IPS-11a (cell line): ENCODE data around the gene OR4K2.
"Not testable (repeated sequence)": the region's sequence is repeated elsewhere in the genome, so short reads cannot be mapped to it uniquely, and the experiment has no call there.

Experiments
- H3K4me3 ChIP-seq: one replicate; pipeline ENCODE4 v1.5.1; 2013; ENCODE audit warnings: low read depth, low read length, control low read depth

OR4K2 gene, protein sequence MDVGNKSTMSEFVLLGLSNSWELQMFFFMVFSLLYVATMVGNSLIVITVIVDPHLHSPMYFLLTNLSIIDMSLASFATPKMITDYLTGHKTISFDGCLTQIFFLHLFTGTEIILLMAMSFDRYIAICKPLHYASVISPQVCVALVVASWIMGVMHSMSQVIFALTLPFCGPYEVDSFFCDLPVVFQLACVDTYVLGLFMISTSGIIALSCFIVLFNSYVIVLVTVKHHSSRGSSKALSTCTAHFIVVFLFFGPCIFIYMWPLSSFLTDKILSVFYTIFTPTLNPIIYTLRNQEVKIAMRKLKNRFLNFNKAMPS

GRCh38 chr14:19874842-19875241 is at the start of gene OR4K2:
OR4K2 (plus strand) TSS chr14:19875142; CDS start chr14:19876268, 1,126 bp downstream.
- H3K4me3 ChIP-seq = no peak within 1 kb of the TSS

DNA sequence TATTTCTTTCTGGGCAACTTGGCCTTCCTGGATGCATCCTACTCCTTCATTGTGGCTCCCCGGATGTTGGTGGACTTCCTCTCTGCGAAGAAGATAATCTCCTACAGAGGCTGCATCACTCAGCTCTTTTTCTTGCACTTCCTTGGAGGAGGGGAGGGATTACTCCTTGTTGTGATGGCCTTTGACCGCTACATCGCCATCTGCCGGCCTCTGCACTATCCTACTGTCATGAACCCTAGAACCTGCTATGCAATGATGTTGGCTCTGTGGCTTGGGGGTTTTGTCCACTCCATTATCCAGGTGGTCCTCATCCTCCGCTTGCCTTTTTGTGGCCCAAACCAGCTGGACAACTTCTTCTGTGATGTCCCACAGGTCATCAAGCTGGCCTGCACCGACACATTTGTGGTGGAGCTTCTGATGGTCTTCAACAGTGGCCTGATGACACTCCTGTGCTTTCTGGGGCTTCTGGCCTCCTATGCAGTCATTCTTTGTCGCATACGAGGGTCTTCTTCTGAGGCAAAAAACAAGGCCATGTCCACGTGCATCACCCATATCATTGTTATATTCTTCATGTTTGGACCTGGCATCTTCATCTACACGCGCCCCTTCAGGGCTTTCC is 47.2 kb upstream of the OR4K2 start:
- H3K4me3 ChIP-seq = not testable (repeated sequence)

DNA sequence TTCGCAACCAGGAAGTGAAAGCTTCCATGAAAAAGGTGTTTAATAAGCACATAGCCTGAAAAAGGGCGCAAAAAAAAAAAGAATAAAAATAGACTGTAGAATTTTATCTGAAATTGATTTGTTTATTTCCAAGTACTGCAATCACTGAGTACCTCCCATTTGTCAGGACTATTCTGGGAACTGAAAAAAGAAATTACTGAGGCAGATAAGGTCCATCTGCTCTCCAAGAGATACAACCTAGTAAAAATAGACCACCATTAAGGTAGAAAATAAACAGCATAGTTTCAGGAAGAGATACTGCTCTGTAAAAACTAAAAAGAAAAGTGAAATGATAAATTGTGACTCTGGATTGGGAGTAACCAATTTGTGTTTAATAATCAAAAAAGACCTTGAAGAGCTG is 46.6 kb upstream of the OR4K2 start:
- H3K4me3 ChIP-seq = no peak overlapping the region

DNA sequence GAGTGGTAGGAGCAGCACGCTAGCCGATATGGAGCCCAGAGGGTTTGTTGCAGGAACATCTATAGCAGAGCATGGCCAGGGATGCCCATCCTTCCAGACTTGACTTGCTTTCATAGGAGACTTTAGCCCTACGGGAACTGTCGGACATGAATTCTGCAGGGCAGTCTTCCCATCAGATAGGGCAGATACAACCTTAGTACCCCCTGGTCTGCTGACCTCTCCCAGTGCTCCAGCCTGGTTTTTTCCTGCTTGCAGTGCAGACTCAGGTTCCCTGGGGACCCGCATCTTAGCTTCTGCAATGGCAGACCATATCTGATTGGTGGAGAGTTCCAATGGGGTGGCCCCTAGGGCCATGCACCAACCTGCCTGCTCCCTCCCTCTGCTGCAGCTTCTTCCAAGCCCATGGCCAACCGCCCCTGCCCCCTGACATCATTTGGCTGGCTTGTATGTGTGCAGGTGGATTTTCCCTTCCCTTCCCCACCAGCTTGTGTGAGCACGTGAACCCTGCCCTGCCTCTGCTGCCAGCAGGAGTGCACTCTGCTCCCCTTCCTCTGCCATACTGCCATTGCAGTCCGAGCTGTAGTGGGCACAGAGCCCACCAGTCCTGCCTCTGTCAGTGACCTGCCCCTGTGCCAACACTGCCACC is 40.6 kb upstream of the OR4K2 start:
- not testable (repeated sequence) for H3K4me3 ChIP-seq

DNA sequence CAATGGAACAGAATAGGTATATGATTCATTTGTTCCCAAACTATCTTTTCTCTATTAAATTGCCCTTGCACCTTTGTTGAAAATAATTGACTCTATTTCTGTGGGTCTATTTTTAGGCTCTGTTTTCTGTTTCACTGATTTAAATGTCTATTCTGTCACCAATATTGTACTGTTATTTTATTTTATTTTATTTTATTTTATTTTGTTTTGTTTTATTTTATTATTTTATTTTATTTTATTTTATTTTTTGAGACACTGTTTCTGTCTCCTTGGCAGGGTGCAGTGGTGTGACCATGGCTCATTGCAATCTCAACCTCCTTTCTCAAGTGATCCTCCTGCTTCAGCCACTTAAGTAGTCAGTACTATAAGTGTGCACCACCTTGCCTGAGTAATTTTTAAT is 36.5 kb upstream of the OR4K2 start:
- H3K4me3 ChIP-seq = no peak overlapping the region

DNA sequence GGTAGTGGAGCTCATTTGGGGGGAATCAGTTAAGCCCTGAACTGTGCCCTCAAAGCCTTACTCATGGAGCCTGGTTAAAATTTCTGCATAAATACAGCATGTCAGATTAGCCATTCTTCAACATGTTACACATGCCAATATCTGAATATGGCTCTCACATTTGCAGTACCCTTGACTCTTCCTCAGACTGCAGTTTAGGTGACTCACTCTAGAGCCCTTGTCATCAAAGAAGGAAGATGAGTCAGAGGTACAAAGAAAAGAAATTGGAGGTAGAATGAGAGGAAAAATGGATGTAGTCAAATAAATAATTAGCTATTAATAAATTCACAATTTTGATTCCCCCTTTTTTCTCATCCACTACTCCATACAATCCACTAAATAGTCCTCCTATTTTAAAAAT is 23.6 kb upstream of the OR4K2 start:
- H3K4me3 ChIP-seq = no peak overlapping the region

- not testable (repeated sequence) for H3K4me3 ChIP-seq
These were observed 8.8 kb upstream of the OR4K2 start for GRCh38 chr14:19866061-19866669.

DNA sequence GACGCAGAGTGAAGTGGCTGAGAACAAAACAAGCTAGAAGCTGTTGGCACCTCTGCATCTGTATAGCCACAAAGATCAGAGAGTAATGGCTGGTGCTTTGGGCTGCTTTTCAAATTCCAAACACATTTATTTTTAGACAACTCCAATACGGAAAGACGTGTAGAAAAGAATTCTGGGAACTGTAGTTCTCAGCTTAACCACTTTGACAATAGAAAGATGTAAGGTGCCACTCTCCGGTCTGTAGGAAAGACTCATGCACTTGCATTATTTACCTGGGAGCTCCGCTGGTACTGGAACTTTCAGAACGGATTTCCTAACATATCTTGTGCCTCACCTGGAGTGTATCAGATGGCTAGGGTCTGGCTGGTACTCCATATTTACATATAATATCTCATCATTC is 1.8 kb upstream of the OR4K2 start:
- H3K4me3 ChIP-seq = no peak overlapping the region

DNA sequence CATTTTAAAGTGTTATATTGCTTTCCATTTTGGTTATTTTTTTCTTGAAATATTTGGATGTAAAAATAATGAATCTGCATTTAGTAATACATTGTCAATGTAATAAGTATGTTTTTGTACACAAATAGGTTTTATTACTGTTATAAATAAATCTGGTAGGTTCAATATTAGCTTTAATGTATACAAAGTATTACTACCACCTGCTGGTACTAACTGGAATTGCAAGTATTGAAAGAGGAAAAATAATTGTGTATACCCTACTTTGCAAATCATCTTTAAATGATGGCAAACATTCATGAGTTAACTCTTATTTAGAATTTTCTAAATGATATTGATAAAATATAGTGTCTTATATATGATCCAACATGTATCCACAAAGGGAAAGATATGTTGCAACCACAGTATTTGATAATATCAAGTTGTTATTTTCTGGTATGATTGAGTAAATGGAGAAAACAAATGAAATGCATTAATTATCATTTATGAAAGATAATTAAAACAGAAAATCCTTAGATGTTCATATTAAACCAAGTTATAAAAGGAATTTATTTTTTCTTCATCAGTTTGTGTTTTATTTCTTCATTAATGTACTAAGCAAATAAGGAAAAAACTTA is 3.2 kb downstream of the OR4K2 start:
- no peak overlapping the region for H3K4me3 ChIP-seq

DNA sequence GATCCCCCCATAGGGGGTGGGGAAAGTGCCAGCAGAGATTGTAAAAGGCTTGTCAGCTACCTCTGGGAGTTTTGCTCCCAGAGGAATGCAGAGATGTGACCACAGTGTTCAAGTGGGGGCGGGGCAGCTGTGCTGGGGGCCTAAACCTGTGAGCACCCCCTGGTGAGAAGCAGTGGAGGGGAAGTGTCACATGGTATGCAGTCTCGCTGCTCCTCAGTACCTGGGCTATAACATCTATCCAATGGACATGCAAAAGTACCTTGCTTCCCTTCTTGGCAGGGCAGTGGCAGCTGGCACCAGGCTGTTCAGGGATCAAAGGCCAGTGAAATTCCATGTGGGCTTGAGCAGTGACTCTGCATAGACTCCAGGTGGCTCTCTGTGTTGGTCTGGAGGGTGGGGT is 20.3 kb downstream of the OR4K2 start:
- no peak overlapping the region for H3K4me3 ChIP-seq

- H3K4me3 ChIP-seq = no peak overlapping the region
These were observed 26.1 kb downstream of the OR4K2 start for GRCh38 chr14:19900999-19901398.

DNA sequence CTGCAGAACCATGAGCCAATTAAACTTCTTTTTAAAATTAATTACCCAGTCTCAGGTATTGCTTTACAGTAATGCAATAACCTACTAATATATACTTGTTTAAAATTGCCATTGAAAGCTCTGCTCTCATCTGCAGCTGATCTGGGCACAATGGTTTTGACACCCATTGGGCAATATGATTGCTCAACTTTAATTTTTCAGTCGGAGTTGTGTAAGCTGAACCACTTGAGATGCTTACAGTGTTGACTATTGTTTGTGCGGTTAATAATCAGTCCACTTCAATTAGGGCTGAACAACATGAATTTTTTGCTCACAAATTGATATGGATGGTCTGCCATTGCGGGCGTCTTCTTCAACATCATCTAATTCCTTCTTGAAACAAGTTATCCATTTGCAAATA is 27.5 kb downstream of the OR4K2 start:
- no peak overlapping the region for H3K4me3 ChIP-seq

- H3K4me3 ChIP-seq = no peak overlapping the region
These were observed 31.7 kb downstream of the OR4K2 start for GRCh38 chr14:19906665-19907064.

DNA sequence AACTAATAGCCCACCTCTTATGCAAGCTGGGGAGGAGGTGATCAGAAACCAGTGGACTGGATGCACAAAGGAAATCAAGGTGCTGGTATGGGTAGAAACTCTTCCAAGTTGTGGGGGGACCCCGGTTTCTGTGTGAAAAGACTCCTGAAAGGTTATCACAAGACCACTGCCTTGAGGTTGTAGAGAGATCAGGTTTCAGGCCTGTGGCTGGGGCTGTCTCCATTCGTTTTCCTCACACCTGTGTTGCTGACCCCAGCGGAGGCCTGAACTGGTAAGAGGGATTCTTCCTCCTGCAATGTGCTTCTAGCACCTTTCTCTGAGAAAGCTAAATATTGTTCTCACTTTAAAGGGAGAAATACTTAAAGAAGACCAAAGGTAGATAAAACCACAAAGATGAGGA is 36.2 kb downstream of the OR4K2 start:
- H3K4me3 ChIP-seq = no peak overlapping the region

- no peak overlapping the region for H3K4me3 ChIP-seq
These were observed 42.3 kb downstream of the OR4K2 start for GRCh38 chr14:19917243-19917642.

DNA sequence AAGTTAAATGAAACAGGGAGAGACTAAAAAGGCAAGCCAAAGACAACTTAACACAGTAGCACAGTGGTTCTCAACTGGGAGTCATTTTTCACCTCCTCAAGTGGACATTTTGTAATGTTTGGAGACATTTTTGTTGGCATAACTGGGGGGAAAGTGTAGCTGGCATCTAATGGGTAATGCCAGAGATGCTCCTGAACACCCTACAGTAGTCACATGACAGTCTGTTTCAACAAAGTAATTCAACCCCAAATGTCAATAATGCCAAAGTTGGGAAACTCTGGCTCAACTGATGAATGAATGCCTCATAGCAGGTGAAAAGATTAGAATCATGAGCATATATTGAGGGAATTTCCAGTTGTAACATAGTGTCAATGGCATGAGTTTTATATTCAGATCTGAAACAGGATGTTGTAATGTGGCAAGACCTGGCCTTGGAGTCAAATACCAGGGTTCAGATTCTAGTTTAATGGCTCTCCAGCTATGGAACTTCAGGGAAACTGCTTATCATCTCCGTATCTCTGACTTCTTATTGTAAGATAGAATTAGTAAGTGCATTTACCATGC is 43.1 kb downstream of the OR4K2 start:
- H3K4me3 ChIP-seq = no peak overlapping the region

GRCh38 chr14:19918553-19919264 is 43.8 kb downstream of the OR4K2 start:
- no peak overlapping the region for H3K4me3 ChIP-seq

DNA sequence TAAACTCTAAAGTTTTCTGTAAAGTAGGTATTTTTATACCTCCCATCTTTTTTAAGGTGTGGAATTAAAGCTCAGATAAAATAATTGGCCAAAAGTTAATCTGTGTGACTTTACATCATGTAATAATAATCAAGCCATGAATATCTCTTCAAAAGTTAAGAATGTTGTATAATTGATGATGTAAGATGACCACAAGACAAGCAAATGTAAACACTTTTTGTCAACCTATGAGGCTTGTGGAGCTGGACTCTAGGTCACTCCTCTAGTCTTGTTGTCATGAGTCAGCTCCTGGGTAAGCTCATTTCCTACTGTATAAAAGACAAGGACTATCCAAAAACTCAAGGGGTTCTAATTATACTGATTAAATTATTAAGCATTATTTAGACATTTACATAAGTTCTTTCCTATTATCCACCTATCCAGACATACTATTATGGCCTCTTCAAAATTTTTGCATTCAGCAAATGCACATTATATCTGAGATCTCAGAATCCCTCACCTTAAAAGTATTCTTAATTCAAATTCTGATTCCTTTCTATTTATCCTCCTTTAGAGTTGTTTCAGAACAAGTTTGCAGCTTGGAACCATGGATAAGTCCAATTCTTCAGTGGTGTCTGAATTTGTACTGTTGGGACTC is 45.2 kb downstream of the OR4K2 start, which contains the start of gene OR4K5:
OR4K5 (plus strand) TSS at position 587 of the 637 bp plus-strand sequence; CDS start at position 587, 0 bp downstream.
- H3K4me3 ChIP-seq = no peak within 1 kb of the TSS

GRCh38 chr14:19930617-19931016 is 55.7 kb downstream of the OR4K2 start, which contains the start of gene OR4K1:
OR4K1 (plus strand) TSS chr14:19930917; CDS start chr14:19935667, 4,750 bp downstream.
- H3K4me3 ChIP-seq = no peak within 1 kb of the TSS
